Stomach (tissue), 9 donors: ENCODE data around the gene CENATAC. TPM values are rescaled to one million over a fixed set of nuclear protein-coding genes. Genes with fewer than 3 reads are reported as not detected.
"Not testable (repeated sequence)": the region's sequence is repeated elsewhere in the genome, so short reads cannot be mapped to it uniquely, and the experiment has no call there.

ENCODE experiments used
- DNase-seq, 2 donors: peaks; one replicate each; pipeline versions ENCODE4 v3.0.0 to v3.0.0-alpha.2; 2013 to 2019
- H3K27ac ChIP-seq, 5 donors: fragments of 200-600 bp in 4 of 5; sonication (generic) in 4 of 5; one replicate each; pipeline ENCODE4 v1.5.1; 2013 to 2019; ENCODE audit warnings: mild to moderate bottlenecking in 1 of 5, moderate library complexity in 1 of 5
- H3K27me3 ChIP-seq, 3 donors: fragments of 200-600 bp; sonication (generic); one replicate each; pipeline ENCODE4 v1.5.1; 2017 to 2019; ENCODE audit warnings: mixed run types in 1 of 3
- H3K36me3 ChIP-seq, 4 donors: fragments of 200-600 bp; sonication (generic); 1 replicate in 3 of 4; 2 replicates in 1 of 4; pipeline ENCODE4 v1.5.1; 2016 to 2019
- H3K4me1 ChIP-seq, 4 donors: fragments of 200-600 bp; sonication (generic); one replicate each; pipeline ENCODE4 v1.5.1; 2016 to 2019
- H3K4me3 ChIP-seq, 4 donors: fragments of 200-600 bp; sonication (generic) in 3 of 4; one replicate each; pipeline ENCODE4 v1.5.1; 2016 to 2019; ENCODE audit warnings: mild to moderate bottlenecking in 1 of 4
- H3K9me3 ChIP-seq, 4 donors: fragments of 200-600 bp; sonication (generic); one replicate each; pipeline ENCODE4 v1.5.1; 2016 to 2019
- CTCF ChIP-seq, 7 experiments: fragments of 450-650 bp in 4 of 7; fragments of 200-600 bp in 3 of 7; sonication (generic) in 3 of 7; IDR thresholded peaks; one replicate each; pipeline ENCODE4 v1.5.1; 2016 to 2019; ENCODE audit warnings: antibody characterized with exemption in 7 of 7, control low read depth in 2 of 7, mild to moderate bottlenecking in 1 of 7
- EP300 ChIP-seq: sonication (generic); formaldehyde crosslinking; IDR thresholded peaks from one replicate; pipeline ENCODE4 v1.6.1; 2017; ENCODE audit warnings: antibody characterized with exemption
- POLR2A ChIP-seq, 4 donors: fragments of 450-650 bp; IDR thresholded peaks; one replicate each; pipeline ENCODE4 v1.6.1; 2016; ENCODE audit warnings: antibody characterized with exemption in 4 of 4, control low read depth in 2 of 4, mild to moderate bottlenecking in 1 of 4, moderate library complexity in 1 of 4
- POLR2AphosphoS5 ChIP-seq, 3 donors: sonication (generic); formaldehyde crosslinking; IDR thresholded peaks; one replicate each; pipeline ENCODE4 v1.6.1; 2016; ENCODE audit warnings: antibody characterized with exemption in 3 of 3
- WGBS, 5 donors: extraction: QIAGEN DNeasy Blood & Tissue Kit in 3 of 5; methylation state at CpG; one replicate each; pipeline versions ENCODE4 v1.1.5 to v1.1.7; 2013 to 2018; 5-methylcytosine and 5-hydroxymethylcytosine counted together
- intact Hi-C: fragments of 100-400 bp; cut with DNase I; formaldehyde crosslinking; loops from one replicate; pipeline ENCODE4 v1.15.1; 2023; ENCODE audit warnings: low total_unique reads
- polyA plus RNA-seq, 3 donors: library from polyadenylated mRNA; stranded (reverse); fragments of 200-250 nt; gene quantifications; one replicate each; pipeline ENCODE4 v1.2.3, GENCODE V29; 2013
- total RNA-seq, 5 donors: library from RNA; depleted of rRNA; stranded (reverse); fragments of >200 nt; gene quantifications; one replicate each; pipeline versions ENCODE4 v1.1.0 to v1.2.3, GENCODE V29; 2014 to 2016
- donor health status: healthy with polysubstance abuse.
- donor health status: Bipolar disorder and iron deficiency.
- donor health status: healthy.

The CENATAC gene
- total and polyA plus RNA-seq, 8 donors = 17.8 to 310 (median 50.0) TPM

DNA sequence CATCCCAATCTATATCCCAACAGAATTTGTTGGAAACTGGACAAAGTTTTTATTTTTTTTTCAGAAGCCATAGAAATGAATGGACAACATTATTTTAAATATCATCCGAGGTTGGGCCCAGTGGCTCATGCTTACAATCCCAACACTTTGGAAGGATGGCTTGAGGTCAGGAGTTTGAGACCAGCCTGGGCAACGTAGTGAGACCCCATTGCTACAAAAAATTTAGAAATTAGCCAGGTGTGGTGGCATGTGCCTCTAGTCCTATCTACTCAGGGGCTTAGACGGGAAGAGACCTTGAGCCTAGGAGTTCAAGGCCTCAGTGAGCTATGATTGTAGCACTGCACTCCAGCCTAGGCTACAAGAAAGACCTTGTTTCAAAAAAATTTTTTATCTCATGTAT lies 36.9 kb downstream of the CENATAC start:
- TF ChIP-seq POLR2A (IDR thresholded peaks at IDR 0.05) = no peak
- no peak for TF ChIP-seq CTCF (IDR thresholded peaks at IDR 0.05)
- no peak for TF ChIP-seq EP300
- TF ChIP-seq POLR2AphosphoS5 (IDR thresholded peaks at IDR 0.05) = no peak
- WGBS, 5 donors = 81 to 90% (median 83%) methylated on average over 3 of the region's 3 CpGs
- H3K27ac ChIP-seq = no peak overlapping the region

DNA sequence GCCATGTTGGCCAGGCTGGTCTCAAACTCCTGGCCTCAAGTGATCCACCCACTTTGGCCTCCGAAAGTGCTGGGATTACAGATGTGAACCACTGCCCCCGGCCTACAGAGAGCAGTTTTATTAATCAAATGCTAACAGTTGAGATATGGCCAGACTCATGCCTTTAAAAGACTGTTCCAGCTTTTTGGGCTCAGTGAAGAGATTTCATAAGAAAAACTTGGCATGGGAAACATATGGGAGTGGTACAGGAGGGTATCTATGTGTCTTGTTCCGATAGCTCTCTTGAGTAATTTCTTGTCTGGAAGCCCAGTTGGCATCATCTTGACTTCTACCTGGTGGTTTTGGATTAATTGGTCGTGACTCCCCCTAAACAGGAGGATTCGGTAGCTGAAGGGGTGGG lies 40.9 kb downstream of the CENATAC start:
- DNase-seq = no peak
- H3K4me3 ChIP-seq = no peak overlapping the region
- no peak overlapping the region for H3K27ac ChIP-seq
- H3K9me3 ChIP-seq = no peaks in the 10 kb centered on the region
- peaks cover 0 to under 1% (median 0%) of the 10 kb centered on the region in 4 donors for H3K36me3 ChIP-seq
- TF ChIP-seq CTCF (IDR thresholded peaks at IDR 0.05) = no peak
- 80 to 92% (median 88%) methylated on average over 5 of the region's 5 CpGs for WGBS, 5 donors
- no peaks in the 10 kb centered on the region for H3K27me3 ChIP-seq
- intact Hi-C loops = no loop called here
- H3K4me1 ChIP-seq = no peaks in the 10 kb centered on the region

More for the DNA sequence above, 36.9 kb downstream of the CENATAC start:
- no peak overlapping the region for H3K4me3 ChIP-seq
- intact Hi-C loops = no loop called here
- H3K9me3 ChIP-seq = no peaks in the 10 kb centered on the region
- peaks cover 4 to 10% (median 7%) of the 10 kb centered on the region in 4 donors for H3K4me1 ChIP-seq
- no peaks in the 10 kb centered on the region for H3K36me3 ChIP-seq
- H3K27me3 ChIP-seq = no peaks in the 10 kb centered on the region
- no peak for DNase-seq

GRCh38 chr11:119039471-119039870 lies 41.5 kb downstream of the CENATAC start:
- H3K4me1 ChIP-seq, H3K36me3 ChIP-seq, intact Hi-C loops, H3K4me3 ChIP-seq, H3K9me3 ChIP-seq, H3K27me3 ChIP-seq, H3K27ac ChIP-seq, DNase-seq: not testable (repeated sequence)
- WGBS, 5 donors = 37 to 45% (median 40%) methylated on average over 6 to 11 of the region's 11 CpGs

DNA sequence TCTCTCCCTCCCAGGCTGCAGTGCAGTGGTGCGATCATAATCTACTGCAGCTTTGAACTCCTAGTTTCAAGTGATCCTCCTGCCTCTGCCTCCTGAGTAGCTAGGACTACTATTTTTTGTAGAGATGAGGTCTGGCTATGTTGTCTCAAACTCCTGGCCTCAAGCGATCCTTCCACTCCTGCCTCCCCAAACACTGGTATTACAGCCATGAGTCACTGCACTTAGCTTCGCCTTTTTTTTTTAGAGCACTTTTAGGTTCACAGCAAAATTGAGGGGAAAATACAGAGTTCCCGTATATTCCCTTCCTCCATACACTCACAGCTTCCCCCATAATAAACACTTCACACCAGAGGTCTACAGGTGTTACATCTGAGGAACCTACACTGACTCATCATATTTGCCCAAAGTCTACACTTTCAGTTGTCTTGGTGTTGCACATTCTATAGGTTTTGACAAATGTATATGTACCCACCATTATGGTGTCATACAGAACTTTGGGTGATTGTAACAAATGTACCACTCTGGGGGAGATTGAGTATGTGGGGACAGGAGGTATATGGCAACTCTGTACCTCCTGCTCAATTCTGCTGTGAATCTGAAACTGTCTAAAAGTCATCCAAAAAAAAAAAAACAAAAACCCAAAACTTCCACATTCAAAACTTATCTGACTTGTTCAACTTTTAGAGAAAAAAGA lies 44.0 kb downstream of the CENATAC start:
- TF ChIP-seq POLR2AphosphoS5 (IDR thresholded peaks at IDR 0.05) (no peak), CTCF (IDR thresholded peaks at IDR 0.05) (no peak), EP300 (no peak), POLR2A (IDR thresholded peaks at IDR 0.05) (no peak)
- H3K4me1 ChIP-seq = no peaks in the 10 kb centered on the region
- WGBS, 5 donors = 89 to 93% (median 90%) methylated on average over 4 of the region's 4 CpGs

GRCh38 chr11:119042927-119043326 lies 45.0 kb downstream of the CENATAC start:
- H3K9me3 ChIP-seq = no peaks in the 10 kb centered on the region
- H3K4me3 ChIP-seq = no peak overlapping the region
- intact Hi-C loops = no loop called here
- no peaks in the 10 kb centered on the region for H3K4me1 ChIP-seq
- no peaks in the 10 kb centered on the region for H3K27me3 ChIP-seq
- no peak for TF ChIP-seq POLR2A (IDR thresholded peaks at IDR 0.05)
- TF ChIP-seq CTCF (IDR thresholded peaks at IDR 0.05) = no peak
- no peak for TF ChIP-seq POLR2AphosphoS5 (IDR thresholded peaks at IDR 0.05)
- TF ChIP-seq EP300 = no peak
- H3K36me3 ChIP-seq = peaks cover 32 to 40% (median 38%) of the 10 kb centered on the region in 4 donors
- no peak for DNase-seq
- WGBS, 5 donors = 84 to 94% (median 91%) methylated on average over 9 of the region's 9 CpGs
- H3K27ac ChIP-seq = no peak overlapping the region

More for the DNA sequence above, 44.0 kb downstream of the CENATAC start:
- intact Hi-C loops = no loop called here
- H3K27me3 ChIP-seq = no peaks in the 10 kb centered on the region
- no peaks in the 10 kb centered on the region for H3K9me3 ChIP-seq
- no peak overlapping the region for H3K4me3 ChIP-seq
- no peak overlapping the region for H3K27ac ChIP-seq
- peaks cover 22 to 31% (median 28%) of the 10 kb centered on the region in 4 donors for H3K36me3 ChIP-seq
- DNase-seq = no peak
